SK-N-MC (cell line): ENCODE data around the gene TMEM26.

Source experiments
- EZH2 ChIP-seq: fragments of 200-600 bp; sonication (generic); IDR thresholded peaks from one replicate; pipeline ENCODE4 v1.6.1; 2017; ENCODE audit warnings: antibody characterized with exemption
- POLR2AphosphoS5 ChIP-seq: IDR thresholded peaks from 2 replicates; pipeline ENCODE4 v1.6.1; 2012; ENCODE audit warnings: mild to moderate bottlenecking, low read depth, low read length, borderline replicate concordance

DNA sequence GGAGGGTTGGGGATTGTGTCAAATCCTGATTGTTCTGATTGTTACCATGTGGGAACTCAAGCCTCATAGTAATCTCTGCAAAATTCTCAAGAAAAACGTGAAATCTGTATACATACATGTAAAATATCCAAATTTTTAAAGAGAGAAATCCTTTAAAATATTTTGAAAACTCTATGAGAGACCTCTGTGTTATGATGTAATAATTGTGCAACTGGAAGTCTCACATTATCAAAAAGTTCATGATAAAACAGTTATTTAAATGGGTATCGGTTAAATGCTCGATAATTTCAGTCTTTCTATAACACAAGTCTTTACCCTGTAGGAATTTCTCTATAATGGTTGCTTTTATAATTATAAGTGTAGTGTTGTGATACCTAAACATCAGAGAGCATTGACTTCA, 95.5 kb downstream of the TMEM26 start:
- no peak for TF ChIP-seq EZH2
- no peak for TF ChIP-seq POLR2AphosphoS5
